ENCODE results near the gene IGFBP6. TPM values are rescaled to one million over a fixed set of nuclear protein-coding genes. Genes with fewer than 3 reads are reported as not detected.

Gene IGFBP6
- total RNA-seq, 2 experiments from 2014 or later, result 1.8 to 3.9 TPM

DNA sequence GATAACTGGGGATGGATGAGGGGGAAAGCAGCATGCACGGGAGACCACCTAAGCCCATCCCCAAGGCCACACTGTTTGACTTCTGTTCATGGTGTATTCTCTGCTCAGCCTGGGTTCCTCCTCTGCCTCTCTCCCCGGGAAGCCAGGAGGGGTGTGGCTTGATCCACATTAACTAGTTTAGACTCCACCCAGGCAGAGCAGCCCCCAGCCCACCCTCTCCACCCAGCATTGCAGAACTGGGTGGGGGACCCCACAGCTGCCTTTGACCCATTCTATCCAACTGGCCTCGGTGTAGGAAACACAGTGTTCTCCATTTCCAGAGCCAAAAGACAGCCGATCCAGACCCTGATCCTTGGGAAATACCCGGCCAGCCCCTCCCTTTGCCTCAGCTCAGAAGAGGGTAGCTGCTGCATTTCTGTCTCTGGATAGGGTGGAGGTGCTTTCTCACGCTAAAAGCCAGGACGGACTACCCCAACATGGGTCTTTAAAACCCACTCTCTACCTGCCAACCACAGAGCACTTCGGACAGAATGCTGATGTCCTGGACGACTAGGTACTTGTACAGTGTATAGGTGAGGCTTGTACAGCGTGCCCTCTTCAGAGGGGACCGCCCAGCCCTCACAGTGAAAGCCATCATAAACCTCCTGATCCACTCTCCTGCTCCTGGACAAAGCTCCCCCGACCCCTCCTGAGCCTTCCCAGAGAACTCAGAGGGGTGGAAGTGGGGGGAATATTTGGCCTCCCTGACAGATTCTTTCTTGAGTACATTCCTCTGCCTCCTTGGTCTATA, 27.7 kb upstream of the IGFBP6 start:
- H3K36me3 Mint-ChIP-seq, result peaks cover 14% of the 10 kb centered on the region
- no peak overlapping the region for H3K27ac Mint-ChIP-seq
- CTCF ChIA-PET, result interaction anchor here (0.6 to 9.1 kb wide), 4 partner anchors 17 to 89 kb away, joined by 3 to 298 read pairs (median 90); partner anchors contain the start of genes IGFBP6, SOAT2 and TNS2
- H3K9me3 Mint-ChIP-seq (ENCODE audit: low read depth), result no peaks in the 10 kb centered on the region
- DNase-seq (no peak), ATAC-seq (no peak)
- no peak overlapping the region for H3K4me3 Mint-ChIP-seq
- peaks cover 7% of the 10 kb centered on the region for H3K4me1 Mint-ChIP-seq
- no peaks in the 10 kb centered on the region for H3K27me3 Mint-ChIP-seq

- Mint-ChIP-seq H3K9me3 (ENCODE audit: low read depth) (no peaks in the 10 kb centered on the region), H3K27ac (no peak overlapping the region), H3K4me3 (no peak overlapping the region), H3K27me3 (no peaks in the 10 kb centered on the region), H3K36me3 (peaks cover 12% of the 10 kb centered on the region), H3K4me1 (peaks cover 4% of the 10 kb centered on the region)
- no peak for DNase-seq
- CTCF ChIA-PET, result interaction anchor here (0.8 to 1.6 kb wide), 3 partner anchors 27 to 143 kb away, joined by 3 to 4 read pairs (median 4); no protein-coding TSS in a partner anchor
- no peak for ATAC-seq
Measured at GRCh38 chr12:53070877-53071492, 26.5 kb upstream of the IGFBP6 start.

DNA sequence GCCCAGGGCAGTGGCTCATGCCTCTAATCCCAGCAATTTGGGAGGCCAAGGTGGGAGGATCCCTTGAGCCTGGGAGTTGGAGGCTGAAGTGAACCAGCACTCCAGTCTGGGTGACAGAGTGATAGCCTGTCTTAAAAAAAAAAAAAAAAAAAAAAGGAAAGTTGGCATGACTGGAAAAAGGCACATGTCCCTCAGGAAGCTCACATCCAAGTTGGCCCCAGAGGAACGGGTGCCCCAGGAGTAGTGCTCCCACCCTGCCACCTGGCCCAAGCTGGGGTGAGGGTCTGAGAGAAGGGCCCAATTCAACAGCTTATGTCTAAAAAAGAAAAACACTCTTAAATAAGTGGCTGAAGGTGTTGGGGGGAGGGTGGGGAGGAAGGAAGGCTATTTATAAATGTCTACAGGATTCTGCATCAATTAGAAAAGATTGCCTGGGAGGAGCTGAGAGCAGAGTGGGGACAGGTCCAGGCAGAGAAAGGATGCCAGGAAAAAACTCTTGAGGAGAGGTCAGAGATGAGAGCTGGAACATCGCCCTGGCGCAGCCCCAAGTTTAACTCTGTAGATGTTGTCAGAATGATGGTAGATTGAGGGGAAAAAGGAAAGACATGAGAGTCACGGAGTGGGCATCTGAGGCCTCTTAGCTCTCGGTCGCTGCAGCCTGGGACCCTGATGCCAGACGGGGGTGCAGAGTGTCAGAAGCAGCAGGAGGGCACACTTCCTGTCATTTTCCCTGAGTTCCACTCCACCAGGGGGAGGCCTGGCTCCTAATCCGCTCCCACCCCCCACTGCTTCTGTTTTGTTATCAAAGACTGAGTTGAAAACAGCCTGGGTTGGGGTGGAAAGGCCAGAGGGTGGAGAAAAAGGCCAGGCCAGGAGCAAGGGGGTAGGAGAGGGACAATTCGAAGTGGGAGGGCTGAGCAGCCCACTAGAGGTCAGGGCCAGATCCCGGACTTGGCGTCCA, 25.6 kb upstream of the IGFBP6 start:
- Mint-ChIP-seq H3K36me3 (peaks cover 12% of the 10 kb centered on the region), H3K4me1 (peaks cover 2% of the 10 kb centered on the region), H3K4me3 (no peak overlapping the region), H3K9me3 (ENCODE audit: low read depth) (no peaks in the 10 kb centered on the region), H3K27me3 (no peaks in the 10 kb centered on the region), H3K27ac (no peak overlapping the region)
- no peak for ATAC-seq
- DNase-seq, result no peak
- CTCF ChIA-PET, result interaction anchor here (0.8 to 1.6 kb wide), 7 partner anchors 14 to 250 kb away, joined by 3 to 4 read pairs (median 3); partner anchors contain the start of gene AAAS

- CTCF ChIA-PET, result interaction anchor here (0.6 to 0.9 kb wide), 4 partner anchors 8 to 186 kb away, joined by 3 to 4 read pairs (median 4); no protein-coding TSS in a partner anchor
- Mint-ChIP-seq H3K27me3 (no peaks in the 10 kb centered on the region), H3K4me1 (peaks cover 15% of the 10 kb centered on the region), H3K27ac (no peak overlapping the region), H3K9me3 (ENCODE audit: low read depth) (no peaks in the 10 kb centered on the region), H3K4me3 (no peak overlapping the region), H3K36me3 (peaks cover 18% of the 10 kb centered on the region)
- ATAC-seq (no peak), DNase-seq (no peak)
Measured at GRCh38 chr12:53073881-53074280, 23.6 kb upstream of the IGFBP6 start.

DNA sequence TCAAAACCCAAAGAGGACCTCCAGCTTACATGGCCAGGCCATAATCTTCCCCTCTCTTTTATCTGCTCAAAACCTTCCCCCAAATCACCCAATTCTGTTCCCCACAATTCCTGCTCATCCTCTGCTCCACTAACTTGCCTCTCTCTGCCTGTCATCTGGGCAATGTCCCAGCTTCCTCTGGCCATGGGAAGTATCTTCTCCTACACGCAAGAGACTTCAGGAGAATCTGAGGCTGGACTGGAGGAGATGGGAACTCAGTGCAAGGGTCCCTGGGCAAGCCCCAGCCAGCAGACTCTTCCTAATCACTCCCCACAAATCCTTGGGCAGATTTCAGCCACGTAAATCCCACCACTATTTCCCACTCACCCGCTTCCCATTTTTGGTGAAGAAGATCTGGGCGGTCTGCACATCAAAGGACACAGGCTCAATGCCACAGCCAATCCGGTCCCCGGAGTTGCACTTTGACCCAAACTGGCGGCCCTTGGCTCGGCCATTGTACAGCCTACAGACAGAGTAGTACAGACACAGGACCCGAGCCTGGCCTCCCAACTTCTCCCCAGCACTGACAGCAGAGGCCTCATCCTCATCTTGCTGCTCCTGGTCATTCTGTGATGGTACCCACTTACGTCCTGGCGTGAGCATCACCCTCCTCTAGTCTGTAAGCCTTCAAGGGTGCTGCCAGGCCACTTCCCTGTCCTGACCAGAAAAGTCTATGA, 23.0 kb upstream of the IGFBP6 start:
- peaks cover 18% of the 10 kb centered on the region for H3K36me3 Mint-ChIP-seq
- CTCF ChIA-PET, result interaction anchor here (0.6 to 8.6 kb wide), 3 partner anchors 9 to 19 kb away, joined by 3 to 109 read pairs (median 3); no protein-coding TSS in a partner anchor
- no peak for ATAC-seq
- no peak overlapping the region for H3K27ac Mint-ChIP-seq
- H3K4me3 Mint-ChIP-seq, result no peak overlapping the region
- H3K27me3 Mint-ChIP-seq, result no peaks in the 10 kb centered on the region
- no peaks in the 10 kb centered on the region for H3K9me3 Mint-ChIP-seq (ENCODE audit: low read depth)
- H3K4me1 Mint-ChIP-seq, result peaks cover 15% of the 10 kb centered on the region
- no peak for DNase-seq

DNA sequence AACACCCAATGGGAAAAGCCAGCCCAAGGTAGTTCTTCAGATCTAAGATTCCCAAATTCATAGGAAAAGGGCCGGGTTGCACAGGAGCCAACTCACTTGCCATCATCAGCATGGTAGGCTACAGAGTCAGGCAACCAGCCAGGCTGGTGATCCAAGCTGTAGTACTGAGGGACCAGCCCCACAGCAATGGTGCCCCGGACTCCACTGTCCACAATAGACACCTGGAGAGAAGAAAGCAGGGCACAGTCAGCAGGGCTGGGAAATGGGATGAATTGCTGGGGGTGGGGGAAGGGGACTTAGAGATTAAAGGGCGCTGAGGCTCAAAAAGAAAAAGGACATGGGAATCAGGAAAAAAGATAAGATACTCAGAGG, 22.5 kb upstream of the IGFBP6 start:
- no peak for DNase-seq
- CTCF ChIA-PET, result interaction anchor here (1.6 to 8.6 kb wide), 2 partner anchors 10 to 24 kb away, joined by 6 to 109 read pairs; no protein-coding TSS in a partner anchor
- peaks cover 18% of the 10 kb centered on the region for H3K36me3 Mint-ChIP-seq

GRCh38 chr12:53076461-53076860, 21.0 kb upstream of the IGFBP6 start:
- CTCF ChIA-PET, result interaction anchor here (1.2 to 8.6 kb wide), 6 partner anchors 11 to 276 kb away, joined by 3 to 109 read pairs (median 8); partner anchors contain the start of gene SOAT2
- H3K4me3 Mint-ChIP-seq, result no peak overlapping the region
- H3K36me3 Mint-ChIP-seq, result peaks cover 18% of the 10 kb centered on the region
- peaks cover 25% of the 10 kb centered on the region for H3K4me1 Mint-ChIP-seq
- no peak overlapping the region for H3K27ac Mint-ChIP-seq
- ATAC-seq (no peak), DNase-seq (no peak)
- H3K27me3 Mint-ChIP-seq, result no peaks in the 10 kb centered on the region
- H3K9me3 Mint-ChIP-seq (ENCODE audit: low read depth), result no peaks in the 10 kb centered on the region

More for the DNA sequence above, 22.5 kb upstream of the IGFBP6 start:
- no peak for ATAC-seq
- Mint-ChIP-seq H3K4me1 (peaks cover 19% of the 10 kb centered on the region), H3K4me3 (no peak overlapping the region), H3K27ac (no peak overlapping the region), H3K9me3 (ENCODE audit: low read depth) (no peaks in the 10 kb centered on the region), H3K27me3 (no peaks in the 10 kb centered on the region)

DNA sequence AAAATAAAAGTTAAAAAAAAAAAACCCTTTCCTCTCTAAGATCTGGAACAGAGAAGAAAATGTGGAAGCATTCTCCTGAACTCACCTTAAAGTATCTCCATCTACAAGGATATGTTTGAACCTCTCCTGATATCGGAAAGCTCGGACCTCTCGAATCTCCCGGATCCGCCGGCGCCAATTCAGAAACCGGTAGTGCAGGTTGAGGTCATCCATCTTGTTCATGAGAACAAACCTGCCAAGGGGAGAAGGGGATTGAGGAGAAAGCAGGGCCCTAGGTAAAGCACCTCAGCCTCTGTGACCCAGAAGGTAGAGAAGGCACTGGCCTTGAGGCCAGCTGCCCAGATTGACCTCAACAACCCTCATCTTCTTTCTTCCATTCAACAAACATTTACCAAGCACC, 20.4 kb upstream of the IGFBP6 start:
- CTCF ChIA-PET, result interaction anchor here (0.8 to 8.6 kb wide), 6 partner anchors 12 to 275 kb away, joined by 3 to 109 read pairs (median 6); partner anchors contain the start of gene SOAT2
- Mint-ChIP-seq H3K9me3 (ENCODE audit: low read depth) (no peaks in the 10 kb centered on the region), H3K4me3 (no peak overlapping the region), H3K27me3 (no peaks in the 10 kb centered on the region), H3K27ac (no peak overlapping the region), H3K4me1 (peaks cover 23% of the 10 kb centered on the region), H3K36me3 (peaks cover 18% of the 10 kb centered on the region)
- DNase-seq, result no peak
- ATAC-seq, result no peak

GRCh38 chr12:53078425-53079225, 18.8 kb upstream of the IGFBP6 start:
- no peaks in the 10 kb centered on the region for H3K9me3 Mint-ChIP-seq (ENCODE audit: low read depth)
- DNase-seq (no peak), ATAC-seq (peak; percentile 31)
- peak overlapping the region; percentile 88 for H3K27ac Mint-ChIP-seq
- CTCF ChIA-PET, result interaction anchor here (0.6 to 8.6 kb wide), 17 partner anchors 11 to 266 kb away, joined by 3 to 109 read pairs (median 4); partner anchors contain the start of genes CSAD, IGFBP6, SOAT2 and ZNF740
- no peaks in the 10 kb centered on the region for H3K27me3 Mint-ChIP-seq
- peak overlapping the region; percentile 80 for H3K4me3 Mint-ChIP-seq
- peaks cover 31% of the 10 kb centered on the region for H3K4me1 Mint-ChIP-seq
- H3K36me3 Mint-ChIP-seq, result peaks cover 18% of the 10 kb centered on the region

- peak within 1 kb of the TSS; percentile 80 for H3K4me3 Mint-ChIP-seq
- peak within 1 kb of the TSS; percentile 88 for H3K27ac Mint-ChIP-seq
- H3K36me3 Mint-ChIP-seq, result peaks cover 11% of the 10 kb centered on the region
- ATAC-seq, result peak; percentile 97
- CTCF ChIA-PET, result interaction anchor here (0.6 to 8.6 kb wide), 16 partner anchors 10 to 265 kb away, joined by 3 to 109 read pairs (median 4); partner anchors contain the start of genes CSAD, IGFBP6, SOAT2 and ZNF740
- H3K27me3 Mint-ChIP-seq, result no peaks in the 10 kb centered on the region
- DNase-seq, result peak; percentile 97
- no peaks in the 10 kb centered on the region for H3K9me3 Mint-ChIP-seq (ENCODE audit: low read depth)
- H3K4me1 Mint-ChIP-seq, result peaks cover 31% of the 10 kb centered on the region
Measured at GRCh38 chr12:53079226-53080117, 18.0 kb upstream of the IGFBP6 start, which contains the start of gene SPRYD3. Gene SPRYD3, minus strand, starts transcription at chr12:53079390. Its CDS starts 57 bp downstream, at chr12:53079333.

All from activated CD8-positive, alpha-beta memory T cell treated with anti-CD3 and anti-CD28 coated beads, Interleukin-2, amount 10 ng/mL, durations not matched to agents 7 days and 5 days (primary cell).